ENCODE results near the gene BCL3. TPM values are rescaled to one million over a fixed set of nuclear protein-coding genes. Genes with fewer than 3 reads are reported as not detected.
A peak's percentile ranks its signal among the peaks of the same experiment; 100 is the strongest.

BCL3 gene
- total and polyA plus RNA-seq, 10 of the 15 experiments (the other 5 are each of a cell fraction or from before 2014, with no cell fraction given), result 0.55 to 22.7 (median 3.6) TPM

DNA sequence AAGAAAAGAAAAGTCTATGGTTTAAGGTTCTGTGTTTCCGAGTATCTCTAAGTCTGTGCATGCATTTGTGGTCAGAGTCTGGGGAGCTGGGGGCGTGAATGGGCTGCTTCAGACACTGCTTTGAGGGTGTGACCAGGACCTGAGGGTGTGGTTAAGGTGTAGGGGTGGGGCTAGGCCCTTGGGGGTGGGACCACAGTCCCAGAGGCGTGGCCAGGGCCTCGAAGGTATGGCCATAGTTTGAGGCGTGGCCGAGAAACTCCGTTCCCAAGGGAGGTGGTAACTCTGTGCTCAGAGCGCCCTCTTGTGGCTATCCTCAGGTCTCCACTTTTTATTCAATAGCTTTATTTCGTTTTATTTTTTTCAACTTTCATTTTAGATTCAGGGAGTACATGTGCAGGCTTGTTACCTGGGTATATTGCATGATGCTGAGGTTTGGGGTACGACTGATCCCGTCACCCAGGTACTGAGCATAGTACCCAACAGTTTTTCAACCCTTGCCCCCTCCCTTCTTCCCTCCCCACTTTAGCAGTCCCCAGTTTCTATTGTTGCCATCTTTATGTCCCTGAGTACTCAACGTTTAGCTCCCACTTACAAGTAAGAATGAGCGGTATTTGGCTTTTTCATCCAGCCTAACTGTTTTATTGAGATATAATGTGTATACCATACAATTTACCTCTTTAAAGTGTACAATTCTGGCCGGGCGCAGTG, 22.2 kb downstream of the BCL3 start (continued):
- TF ChIP-seq SMC3 (IDR thresholded peaks at IDR 0.05; ENCODE audit: borderline replicate concordance, low read length) (peak; percentile 96), NRF1 (conservative IDR thresholded peaks at IDR 0.05; ENCODE audit: low read depth, low read length) (no peak), FOXK2 (IDR thresholded peaks at IDR 0.05) (no peak), JUND (IDR thresholded peaks at IDR 0.05; ENCODE audit: low read depth, low read length) (no peak), SPI1 (IDR thresholded peaks at IDR 0.05; ENCODE audit: borderline replicate concordance, insufficient read depth, low read depth, low read length) (no peak), SMAD1 (IDR thresholded peaks at IDR 0.05; ENCODE audit: low read depth, partially characterized antibody) (no peak), EED (IDR thresholded peaks at IDR 0.05; ENCODE audit: low read depth) (no peak), ZNF622 (IDR thresholded peaks at IDR 0.05) (no peak), ZNF24 (IDR thresholded peaks at IDR 0.05) (no peak), TARDBP (IDR thresholded peaks at IDR 0.05; ENCODE audit: borderline replicate concordance) (no peak), YBX1 (IDR thresholded peaks at IDR 0.05) (no peak), GATAD2B (conservative IDR thresholded peaks at IDR 0.05; ENCODE audit: low read depth) (no peak), NR2C1 (IDR thresholded peaks at IDR 0.05) (no peak), IKZF2 (IDR thresholded peaks at IDR 0.05) (no peak), HDGF (IDR thresholded peaks at IDR 0.05) (peak; percentile 98), FOS (IDR thresholded peaks at IDR 0.05; ENCODE audit: borderline replicate concordance, extremely low read depth, insufficient read length) (no peak), NFYB (IDR thresholded peaks at IDR 0.05; ENCODE audit: insufficient read depth, low read depth, low read length) (no peak), RELA (IDR thresholded peaks at IDR 0.05; ENCODE audit: borderline replicate concordance, partially characterized antibody) (no peak), TCF7 (IDR thresholded peaks at IDR 0.05; ENCODE audit: borderline replicate concordance) (no peak), CREM (IDR thresholded peaks at IDR 0.05; ENCODE audit: low read depth) (0 out of 2 replicates have a peak, but pooled peaks have one; percentile 32), ZBED1 (IDR thresholded peaks at IDR 0.05; ENCODE audit: borderline replicate concordance) (no peak), SUZ12 (IDR thresholded peaks at IDR 0.05; ENCODE audit: unreplicated experiment) (no peak), PAX8 (IDR thresholded peaks at IDR 0.05) (no peak), ZNF217 (IDR thresholded peaks at IDR 0.05) (no peak)
- TF ChIP-seq, protein P1, sequence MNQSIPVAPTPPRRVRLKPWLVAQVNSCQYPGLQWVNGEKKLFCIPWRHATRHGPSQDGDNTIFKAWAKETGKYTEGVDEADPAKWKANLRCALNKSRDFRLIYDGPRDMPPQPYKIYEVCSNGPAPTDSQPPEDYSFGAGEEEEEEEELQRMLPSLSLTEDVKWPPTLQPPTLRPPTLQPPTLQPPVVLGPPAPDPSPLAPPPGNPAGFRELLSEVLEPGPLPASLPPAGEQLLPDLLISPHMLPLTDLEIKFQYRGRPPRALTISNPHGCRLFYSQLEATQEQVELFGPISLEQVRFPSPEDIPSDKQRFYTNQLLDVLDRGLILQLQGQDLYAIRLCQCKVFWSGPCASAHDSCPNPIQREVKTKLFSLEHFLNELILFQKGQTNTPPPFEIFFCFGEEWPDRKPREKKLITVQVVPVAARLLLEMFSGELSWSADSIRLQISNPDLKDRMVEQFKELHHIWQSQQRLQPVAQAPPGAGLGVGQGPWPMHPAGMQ (IDR thresholded peaks at IDR 0.05; ENCODE audit: borderline replicate concordance), result no peak
- TF ChIP-seq, protein P2, sequence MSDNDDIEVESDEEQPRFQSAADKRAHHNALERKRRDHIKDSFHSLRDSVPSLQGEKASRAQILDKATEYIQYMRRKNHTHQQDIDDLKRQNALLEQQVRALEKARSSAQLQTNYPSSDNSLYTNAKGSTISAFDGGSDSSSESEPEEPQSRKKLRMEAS (IDR thresholded peaks at IDR 0.05; ENCODE audit: low read depth, low read length), result no peak
- TF ChIP-seq, protein P3, sequence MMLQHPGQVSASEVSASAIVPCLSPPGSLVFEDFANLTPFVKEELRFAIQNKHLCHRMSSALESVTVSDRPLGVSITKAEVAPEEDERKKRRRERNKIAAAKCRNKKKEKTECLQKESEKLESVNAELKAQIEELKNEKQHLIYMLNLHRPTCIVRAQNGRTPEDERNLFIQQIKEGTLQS (IDR thresholded peaks at IDR 0.05; ENCODE audit: borderline replicate concordance, extremely low read depth, low read depth, low read length), result no peak
- TF ChIP-seq, protein P4, sequence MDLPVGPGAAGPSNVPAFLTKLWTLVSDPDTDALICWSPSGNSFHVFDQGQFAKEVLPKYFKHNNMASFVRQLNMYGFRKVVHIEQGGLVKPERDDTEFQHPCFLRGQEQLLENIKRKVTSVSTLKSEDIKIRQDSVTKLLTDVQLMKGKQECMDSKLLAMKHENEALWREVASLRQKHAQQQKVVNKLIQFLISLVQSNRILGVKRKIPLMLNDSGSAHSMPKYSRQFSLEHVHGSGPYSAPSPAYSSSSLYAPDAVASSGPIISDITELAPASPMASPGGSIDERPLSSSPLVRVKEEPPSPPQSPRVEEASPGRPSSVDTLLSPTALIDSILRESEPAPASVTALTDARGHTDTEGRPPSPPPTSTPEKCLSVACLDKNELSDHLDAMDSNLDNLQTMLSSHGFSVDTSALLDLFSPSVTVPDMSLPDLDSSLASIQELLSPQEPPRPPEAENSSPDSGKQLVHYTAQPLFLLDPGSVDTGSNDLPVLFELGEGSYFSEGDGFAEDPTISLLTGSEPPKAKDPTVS (IDR thresholded peaks at IDR 0.05; ENCODE audit: low read depth, low read length), result no peak
- TF ChIP-seq, protein P5, sequence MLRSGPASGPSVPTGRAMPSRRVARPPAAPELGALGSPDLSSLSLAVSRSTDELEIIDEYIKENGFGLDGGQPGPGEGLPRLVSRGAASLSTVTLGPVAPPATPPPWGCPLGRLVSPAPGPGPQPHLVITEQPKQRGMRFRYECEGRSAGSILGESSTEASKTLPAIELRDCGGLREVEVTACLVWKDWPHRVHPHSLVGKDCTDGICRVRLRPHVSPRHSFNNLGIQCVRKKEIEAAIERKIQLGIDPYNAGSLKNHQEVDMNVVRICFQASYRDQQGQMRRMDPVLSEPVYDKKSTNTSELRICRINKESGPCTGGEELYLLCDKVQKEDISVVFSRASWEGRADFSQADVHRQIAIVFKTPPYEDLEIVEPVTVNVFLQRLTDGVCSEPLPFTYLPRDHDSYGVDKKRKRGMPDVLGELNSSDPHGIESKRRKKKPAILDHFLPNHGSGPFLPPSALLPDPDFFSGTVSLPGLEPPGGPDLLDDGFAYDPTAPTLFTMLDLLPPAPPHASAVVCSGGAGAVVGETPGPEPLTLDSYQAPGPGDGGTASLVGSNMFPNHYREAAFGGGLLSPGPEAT (IDR thresholded peaks at IDR 0.05; ENCODE audit: low read depth), result peak; percentile 46; the same call in 1 of the 2 replicates
